ENCODE measurements around the gene BNIP1.

Gene BNIP1

DNA sequence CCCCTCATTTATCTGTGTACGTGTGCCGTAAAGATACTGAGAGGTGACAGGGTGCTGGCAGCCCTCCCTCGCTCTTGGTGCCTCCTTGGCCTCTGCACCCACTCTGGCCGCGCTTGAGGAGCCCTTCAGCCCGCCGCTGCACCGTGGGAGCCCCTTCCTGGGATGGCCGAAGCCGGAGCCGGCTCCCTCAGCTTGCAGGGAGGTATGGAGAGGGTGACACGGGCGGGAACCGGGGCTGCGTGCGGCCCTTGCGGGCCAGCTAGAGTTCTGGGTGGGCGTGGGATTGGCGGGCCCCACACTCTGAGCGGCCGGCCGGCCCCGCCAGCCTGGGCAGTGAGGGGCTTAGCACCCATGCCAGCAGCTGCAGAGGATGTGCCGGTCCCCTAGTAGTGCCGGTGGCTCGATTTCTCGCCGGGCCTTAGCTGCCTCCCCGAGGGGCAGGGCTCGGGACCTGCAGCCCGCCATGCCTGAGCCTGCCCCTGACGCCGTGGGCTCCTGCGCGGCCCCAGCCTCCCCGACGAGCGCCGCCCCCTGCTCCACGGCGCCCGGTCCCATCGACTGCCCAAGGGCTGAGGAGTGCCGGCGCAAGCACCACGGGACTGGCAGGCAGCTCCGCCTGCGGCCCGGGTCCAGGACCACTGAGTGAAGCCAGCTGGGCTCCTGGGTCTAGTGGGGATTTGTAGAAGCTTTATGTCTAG lies 69.1 kb downstream of the BNIP1 start:
- no peak for DNase-seq

Measured in suppressor macrophage (primary cell).